A673 (cell line): ENCODE data around the gene MBL2.

Experiments
- CTCF ChIP-seq: fragments of 300-800, 200-600 bp; sonication (generic); conservative IDR thresholded peaks from 2 replicates; pipeline ENCODE4 v1.5.1; 2017; ENCODE audit warnings: low read depth, mild to moderate bottlenecking, antibody characterized with exemption, low read length, moderate library complexity, mixed read lengths
- EZH2 ChIP-seq: fragments of 200-600 bp; sonication (generic); IDR thresholded peaks from 2 replicates; pipeline ENCODE4 v1.6.1; 2017; ENCODE audit warnings: borderline replicate concordance, low read depth, mild to moderate bottlenecking, mixed read lengths, antibody characterized with exemption, low read length; ENCODE audit not compliant: poor library complexity, severe bottlenecking

- TF ChIP-seq CTCF, result no peak
- no peak for TF ChIP-seq EZH2
These were observed 35.2 kb upstream of the MBL2 start for GRCh38 chr10:52807803-52808202.
